HG02852 (cell line): ENCODE results near the gene PET100.
"Not testable (repeated sequence)": the region's sequence is repeated elsewhere in the genome, so short reads cannot be mapped to it uniquely, and the experiment has no call there.

ENCODE experiments used
- ATAC-seq: cut with Tn5 transposase; IDR thresholded peaks from one replicate; pipeline ENCODE4 v1.9.1; 2021; ENCODE audit warnings: mild to moderate bottlenecking, moderate library complexity; ENCODE audit not compliant: unreplicated experiment

Gene PET100

DNA sequence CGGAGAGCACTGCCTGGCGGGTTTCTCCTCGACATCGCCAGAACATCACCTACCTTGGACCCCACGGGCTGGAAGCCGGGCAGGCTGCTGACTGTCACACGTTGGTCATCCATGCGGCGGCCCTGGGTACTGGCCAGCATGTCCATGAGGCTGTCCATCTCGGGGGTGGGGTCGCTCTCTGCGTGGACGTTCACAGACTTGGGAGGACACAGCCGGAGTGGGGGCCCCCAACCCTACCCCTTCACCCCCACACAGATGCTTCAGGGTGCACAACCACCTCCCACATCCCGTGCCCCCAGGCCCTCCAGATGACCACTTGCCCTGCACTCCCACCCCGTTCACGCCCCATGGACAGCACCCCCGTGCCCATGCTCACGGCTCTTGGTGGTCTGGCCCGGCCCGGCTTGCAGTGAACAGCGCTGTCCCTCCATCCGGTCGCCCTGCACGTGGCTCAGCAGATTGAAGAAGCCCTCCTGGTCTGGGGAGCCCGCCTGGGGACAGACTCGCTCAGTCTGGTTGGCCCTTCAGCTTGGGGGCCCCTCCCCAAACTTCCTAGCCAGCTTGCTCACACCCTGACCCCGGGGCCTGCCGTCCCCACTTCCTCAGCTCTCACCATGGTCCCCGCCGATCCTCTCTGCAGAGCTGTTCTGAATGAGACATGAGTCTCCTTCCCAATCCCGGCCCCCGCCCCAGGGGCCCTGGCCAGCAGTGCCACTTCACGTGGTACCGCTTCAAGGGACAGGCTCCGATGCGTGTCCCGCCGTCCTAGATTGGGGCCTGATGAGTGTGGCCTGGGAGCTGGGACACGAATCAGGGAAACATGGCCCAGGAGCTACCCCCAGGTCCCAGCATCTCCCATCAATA lies 3.0 kb downstream of the PET100 start:
- ATAC-seq: no peak

DNA sequence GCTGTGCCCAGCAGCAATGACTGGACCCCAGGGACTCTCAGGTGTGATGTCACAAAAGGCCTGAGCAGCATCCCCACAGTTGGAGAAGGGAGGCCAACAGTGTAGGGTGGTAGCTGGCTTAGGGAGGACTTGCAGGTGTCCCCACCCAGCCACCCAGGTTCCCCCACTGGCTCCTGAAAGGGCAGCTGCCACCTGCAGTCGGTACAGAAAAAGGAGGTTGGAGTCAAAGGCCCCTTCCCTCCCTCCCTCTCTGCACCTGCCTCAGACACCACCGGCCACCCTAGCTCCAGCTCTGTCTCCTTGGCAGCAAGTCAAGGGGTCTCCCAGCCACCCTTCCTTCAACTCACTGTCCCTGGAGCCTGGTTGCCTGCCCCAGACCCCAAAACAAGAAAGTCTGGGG lies 4.1 kb downstream of the PET100 start, which contains the start of gene PCP2:
TSS of gene PCP2 (minus strand) at position 22 of the 400 bp plus-strand sequence. CDS start 262 bp downstream, outside the sequence.
- no peak for ATAC-seq

DNA sequence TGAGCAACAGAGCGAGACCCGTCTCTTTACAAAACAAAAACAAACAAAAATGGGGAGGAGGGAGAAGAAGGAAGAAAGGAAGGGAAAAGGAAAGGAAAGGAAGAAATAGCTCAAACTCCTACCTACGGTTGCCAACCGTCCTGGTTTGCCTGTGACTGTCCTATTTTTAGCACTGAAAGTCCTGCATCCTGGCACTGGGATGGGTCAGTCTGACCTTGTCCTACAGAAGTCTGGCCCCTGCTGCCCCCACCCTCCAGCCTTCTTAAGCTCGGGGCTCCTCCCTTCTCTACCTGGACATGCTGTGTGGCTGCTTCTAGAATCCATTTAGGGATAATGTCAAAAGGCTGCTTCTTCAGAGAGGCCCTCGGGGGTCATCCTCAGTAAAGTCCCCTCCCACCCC lies 6.1 kb downstream of the PET100 start:
- ATAC-seq: no peak

DNA sequence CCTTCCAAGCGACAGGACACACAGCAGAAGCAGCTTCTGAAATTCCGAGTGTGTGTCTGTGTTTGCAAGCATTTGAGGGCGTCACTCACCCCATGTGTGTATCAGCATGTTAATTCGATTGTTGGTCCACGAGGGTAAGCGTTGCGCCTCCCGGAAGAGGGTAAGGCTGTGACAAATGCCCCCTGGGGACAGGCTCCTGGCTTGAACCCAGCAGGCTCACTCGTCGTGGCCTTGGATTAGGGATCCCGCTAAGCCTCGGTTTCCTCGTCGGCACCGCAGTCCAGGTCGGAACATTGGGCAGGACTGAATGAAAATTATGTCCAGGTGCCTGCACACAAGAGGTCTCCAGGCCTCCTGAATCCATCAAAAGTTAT lies 6.7 kb downstream of the PET100 start:
- no peak for ATAC-seq

DNA sequence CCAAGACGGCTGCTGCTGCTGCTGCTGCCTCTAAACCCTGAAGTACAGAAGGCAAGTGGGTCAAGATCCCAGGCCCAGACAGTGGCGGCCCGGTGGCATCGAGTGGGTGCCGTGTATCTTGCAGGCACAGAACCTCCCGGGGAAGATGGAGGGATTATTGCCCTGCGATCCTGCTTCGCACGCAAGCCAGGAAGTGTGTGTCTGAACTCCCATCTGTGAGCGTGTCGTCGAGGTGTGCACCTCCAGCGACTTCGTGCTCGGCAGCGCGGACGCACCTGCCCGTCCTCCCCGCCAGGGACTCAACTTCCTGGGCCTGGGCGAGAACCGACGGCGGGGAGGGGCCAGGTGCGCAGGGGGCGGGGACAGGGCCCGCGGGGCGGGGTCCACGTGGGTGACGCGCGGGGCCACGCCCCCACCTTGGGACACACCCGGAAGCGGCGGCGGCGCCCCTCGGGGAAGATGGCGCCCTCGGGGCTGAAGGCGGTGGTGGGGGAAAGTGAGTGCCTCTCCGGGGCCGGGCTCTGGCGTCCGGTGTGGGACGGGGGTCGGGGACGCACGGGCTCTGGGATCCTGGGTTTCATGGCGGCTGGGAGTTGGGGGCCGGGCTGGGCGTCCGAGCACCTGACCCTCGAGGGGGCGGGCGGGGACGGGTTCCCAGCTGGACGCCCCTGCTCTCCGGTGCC lies 7.2 kb downstream of the PET100 start, which contains the start of gene STXBP2:
TSS of gene STXBP2 (plus strand) at position 420 of the 683 bp plus-strand sequence. CDS start at position 460, 40 bp downstream.
- no peak for ATAC-seq

DNA sequence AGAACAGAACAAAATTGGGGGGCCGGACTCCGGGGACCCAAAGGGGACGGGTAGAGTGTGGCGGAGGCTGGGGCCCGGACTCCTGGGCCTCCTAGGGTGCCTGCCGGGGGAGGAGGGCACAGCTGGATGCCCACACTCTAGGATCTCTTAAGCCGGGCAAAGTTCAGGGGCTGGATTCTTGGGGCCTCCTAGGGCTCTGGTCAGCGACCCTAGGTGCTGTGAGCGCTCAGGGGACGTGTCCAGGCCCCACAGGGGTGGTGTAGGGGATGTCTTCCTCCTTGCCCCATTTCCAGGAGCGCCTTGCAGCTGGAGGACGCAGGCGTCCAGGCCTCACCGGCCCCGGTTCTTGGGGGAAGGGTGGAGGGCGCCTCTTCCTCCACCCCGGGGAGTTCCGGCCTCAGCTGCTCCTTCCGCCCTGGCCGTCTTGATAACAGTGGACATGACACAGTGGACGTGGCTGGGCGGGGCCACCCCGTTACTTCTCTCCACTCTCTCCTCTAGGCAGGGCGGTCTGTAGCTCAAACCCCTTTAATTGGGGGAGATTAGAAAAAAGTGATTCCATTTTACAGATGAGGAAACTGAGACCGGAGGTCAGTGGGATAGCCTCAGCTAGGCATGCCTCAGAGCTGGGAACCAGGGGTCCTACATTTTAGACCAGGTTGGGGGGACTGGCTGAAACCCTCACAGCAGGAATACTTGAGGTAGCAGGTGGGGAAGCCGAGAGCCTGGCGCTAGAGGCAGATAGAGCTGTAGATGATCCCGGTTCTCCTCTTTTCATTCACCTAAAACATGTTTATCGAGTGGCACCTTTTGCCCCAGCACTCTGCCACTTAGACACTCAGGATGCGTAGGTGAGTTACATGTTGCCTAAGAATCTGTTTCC lies 8.0 kb downstream of the PET100 start:
- ATAC-seq: no peak

- ATAC-seq: no peak
Observed at GRCh38 chr19:7638802-7639465, 9.3 kb downstream of the PET100 start.

GRCh38 chr19:7639863-7640348 lies 10.3 kb downstream of the PET100 start:
- no peak for ATAC-seq

GRCh38 chr19:7640803-7641202 lies 11.2 kb downstream of the PET100 start:
- no peak for ATAC-seq

- ATAC-seq: no peak
Observed at GRCh38 chr19:7641290-7642276, 12.0 kb downstream of the PET100 start.

DNA sequence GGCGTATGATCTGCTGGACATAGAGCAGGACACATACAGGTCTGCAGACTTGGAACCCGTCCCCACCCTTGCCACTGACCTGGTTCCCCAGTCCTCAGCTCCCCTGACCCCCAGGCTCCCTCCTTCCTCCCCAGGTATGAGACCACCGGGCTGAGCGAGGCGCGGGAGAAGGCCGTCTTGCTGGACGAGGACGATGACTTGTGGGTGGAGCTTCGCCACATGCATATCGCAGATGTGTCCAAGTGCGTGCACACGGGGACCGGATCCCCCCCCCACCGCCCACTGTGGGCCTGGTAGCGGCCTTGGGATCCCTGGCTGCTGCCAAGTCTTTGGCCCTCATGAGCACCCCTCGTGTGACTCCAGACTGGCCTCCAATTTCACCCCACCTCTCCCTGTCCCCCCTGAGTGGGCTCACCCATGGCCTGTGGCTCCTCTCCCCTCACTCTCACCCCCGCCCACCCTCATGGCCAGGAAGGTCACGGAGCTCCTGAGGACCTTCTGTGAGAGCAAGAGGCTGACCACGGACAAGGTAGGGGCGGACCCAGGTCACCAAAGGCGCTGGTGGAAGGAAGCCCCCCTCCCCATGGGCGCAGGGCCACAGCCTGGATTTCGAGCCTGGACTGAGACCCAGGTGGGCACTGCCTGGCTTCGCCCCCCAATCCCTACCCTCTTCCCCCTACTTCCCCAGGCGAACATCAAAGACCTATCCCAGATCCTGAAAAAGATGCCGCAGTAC lies 12.9 kb downstream of the PET100 start:
- no peak for ATAC-seq

DNA sequence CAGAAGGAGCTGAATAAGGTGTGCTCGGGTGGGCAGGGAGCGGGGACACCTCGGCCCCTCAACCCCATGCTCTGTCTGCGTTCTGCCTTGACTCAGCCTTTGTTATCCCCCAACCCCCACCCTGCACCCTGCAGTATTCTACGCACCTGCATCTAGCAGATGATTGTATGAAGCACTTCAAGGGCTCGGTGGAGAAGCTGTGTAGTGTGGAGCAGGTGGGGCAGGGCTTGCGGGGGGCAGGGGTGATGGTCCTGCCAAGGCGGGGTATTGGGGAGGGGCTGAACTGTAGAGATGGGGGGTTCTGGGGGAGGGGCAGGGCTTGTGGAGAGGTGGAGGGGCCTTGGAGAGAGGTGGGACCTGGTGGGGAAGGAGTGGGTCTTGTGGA lies 13.4 kb downstream of the PET100 start:
- ATAC-seq: no peak

- ATAC-seq: not testable (repeated sequence)
Observed at GRCh38 chr19:7643629-7644549, 14.3 kb downstream of the PET100 start.

DNA sequence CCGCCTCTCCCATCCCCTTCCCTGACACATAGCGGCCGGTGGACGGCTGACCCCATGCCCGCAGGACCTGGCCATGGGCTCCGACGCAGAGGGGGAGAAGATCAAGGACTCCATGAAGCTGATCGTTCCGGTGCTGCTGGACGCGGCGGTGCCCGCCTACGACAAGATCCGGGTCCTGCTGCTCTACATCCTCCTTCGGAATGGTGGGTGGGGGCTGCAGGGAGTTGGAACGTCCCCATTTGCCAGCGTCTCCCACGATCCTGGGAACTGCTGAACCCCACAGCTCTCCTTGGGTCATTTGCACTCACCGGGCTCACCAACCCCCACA lies 14.9 kb downstream of the PET100 start:
- no peak for ATAC-seq

DNA sequence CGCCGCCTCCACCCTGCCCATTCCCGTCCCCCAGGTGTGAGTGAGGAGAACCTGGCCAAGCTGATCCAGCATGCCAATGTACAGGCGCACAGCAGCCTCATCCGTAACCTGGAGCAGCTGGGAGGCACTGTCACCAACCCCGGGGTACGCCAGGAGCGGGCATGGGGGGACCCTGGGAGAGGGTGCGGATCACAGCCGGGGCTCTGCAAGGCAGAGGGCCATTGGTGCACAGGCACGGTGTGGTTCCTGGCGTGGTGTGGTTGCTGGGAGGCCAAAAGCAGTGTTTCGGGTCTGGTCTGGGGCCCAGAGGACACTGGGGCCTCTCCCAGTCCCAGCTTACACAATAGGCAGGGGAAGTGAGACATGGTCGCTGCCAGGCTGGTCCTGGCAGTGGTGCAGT lies 15.6 kb downstream of the PET100 start:
- no peak for ATAC-seq

GRCh38 chr19:7645656-7646425 lies 16.2 kb downstream of the PET100 start:
- no peak for ATAC-seq

DNA sequence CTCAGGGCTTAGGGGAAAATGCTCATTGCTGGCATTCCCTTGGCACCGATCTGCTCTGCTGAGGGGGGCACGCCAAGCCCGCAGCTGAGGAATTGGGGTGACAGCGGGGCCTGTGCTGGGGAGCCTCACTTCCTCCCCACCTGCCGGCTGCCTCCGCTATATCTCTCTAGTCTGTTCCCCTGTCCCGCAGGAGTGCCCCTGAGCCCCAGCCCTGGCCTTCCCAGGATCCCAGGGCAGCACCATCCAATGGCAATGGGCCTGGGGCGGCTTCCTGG lies 16.8 kb downstream of the PET100 start:
- ATAC-seq: no peak
